Activated T-helper 17 cell treated with anti-CD3 and anti-CD28 coated beads, Interleukin-2, amount 50 U/mL, for 72 hours (primary cell): Measurements from ENCODE around the gene ZNF22. TPM values are rescaled to one million over a fixed set of nuclear protein-coding genes. Genes with fewer than 3 reads are reported as not detected.

ENCODE experiments used
- ATAC-seq: fragments of 150-1000 bp; cut with Tn5 transposase; replicated peaks from 2 replicates; pipeline ENCODE4 v1.10.0; 2021; ENCODE audit warnings: mild to moderate bottlenecking, moderate library complexity
- H3K27ac Mint-ChIP-seq: one replicate; pipeline ENCODE4 v1.8.0; 2022; ENCODE audit warnings: mixed read lengths
- H3K27me3 Mint-ChIP-seq: one replicate; pipeline ENCODE4 v1.8.0; 2022; ENCODE audit warnings: mixed read lengths
- H3K36me3 Mint-ChIP-seq: one replicate; pipeline ENCODE4 v1.8.0; 2022; ENCODE audit warnings: low read depth, mild to moderate bottlenecking, mixed read lengths
- H3K4me1 Mint-ChIP-seq: one replicate; pipeline ENCODE4 v1.8.0; 2022; ENCODE audit warnings: mixed read lengths
- H3K4me3 Mint-ChIP-seq: one replicate; pipeline ENCODE4 v1.8.0; 2022; ENCODE audit warnings: mild to moderate bottlenecking, mixed read lengths
- H3K9me3 Mint-ChIP-seq: one replicate; pipeline ENCODE4 v1.8.0; 2022; ENCODE audit warnings: mixed read lengths
- total RNA-seq, 2 donors: library from RNA; stranded (reverse); gene quantifications; one replicate each; pipeline ENCODE4 v1.2.3, GENCODE V29; 2022

ZNF22 gene
- total RNA-seq, 2 donors from 2014 or later: 7.3 to 12.6 TPM

GRCh38 chr10:45044290-45044689 is 43.6 kb downstream of the ZNF22 start:
- H3K4me1 Mint-ChIP-seq: no peaks in the 10 kb centered on the region
- H3K4me3 Mint-ChIP-seq: no peak overlapping the region
- no peaks in the 10 kb centered on the region for H3K36me3 Mint-ChIP-seq
- H3K27me3 Mint-ChIP-seq: peaks cover 12% of the 10 kb centered on the region
- H3K9me3 Mint-ChIP-seq: peaks cover 4% of the 10 kb centered on the region
- no peak for ATAC-seq
- no peak overlapping the region for H3K27ac Mint-ChIP-seq

- no peak for ATAC-seq
- Mint-ChIP-seq H3K4me3 (no peak overlapping the region), H3K9me3 (peaks cover 4% of the 10 kb centered on the region)
These were observed 50.0 kb downstream of the ZNF22 start for GRCh38 chr10:45050551-45051235.

GRCh38 chr10:45052700-45053099 is 52.0 kb downstream of the ZNF22 start:
- ATAC-seq: no peak
- Mint-ChIP-seq H3K4me3 (no peak overlapping the region), H3K27ac (no peak overlapping the region), H3K27me3 (peaks cover 23% of the 10 kb centered on the region), H3K4me1 (no peaks in the 10 kb centered on the region), H3K36me3 (no peaks in the 10 kb centered on the region), H3K9me3 (peaks cover 4% of the 10 kb centered on the region)

More at GRCh38 chr10:45050551-45051235, 50.0 kb downstream of the ZNF22 start:
- Mint-ChIP-seq H3K36me3 (no peaks in the 10 kb centered on the region), H3K4me1 (no peaks in the 10 kb centered on the region), H3K27me3 (peaks cover 23% of the 10 kb centered on the region), H3K27ac (no peak overlapping the region)

GRCh38 chr10:45053569-45054100 is 52.9 kb downstream of the ZNF22 start:
- Mint-ChIP-seq H3K27ac (no peak overlapping the region), H3K27me3 (peaks cover 25% of the 10 kb centered on the region), H3K4me3 (no peak overlapping the region), H3K36me3 (no peaks in the 10 kb centered on the region), H3K9me3 (peaks cover 4% of the 10 kb centered on the region), H3K4me1 (no peaks in the 10 kb centered on the region)
- ATAC-seq: no peak

Other genes with a start within 250 kb of the ZNF22 start
- not detected for gene TMEM72, start 89.6 kb upstream of the ZNF22 start, total RNA-seq
- 1 to 10 TPM; 1.7 to 4.4 TPM for gene RASSF4, start 41.1 kb upstream of the ZNF22 start, total RNA-seq
- gene DEPP1, start 22.1 kb upstream of the ZNF22 start, total RNA-seq: 1 to 10 TPM in 1 of 2 donors, under 1 TPM in 1; 0.73 to 2.0 TPM